Caki2 (cell line): ENCODE results near the gene EARS2. TPM values are rescaled to one million over a fixed set of nuclear protein-coding genes. Genes with fewer than 3 reads are reported as not detected.
"Not testable (repeated sequence)": the region's sequence is repeated elsewhere in the genome, so short reads cannot be mapped to it uniquely, and the experiment has no call there.

Source experiments
- DNase-seq: peaks from one replicate; pipeline ENCODE4 v3.0.0-alpha.2; 2015; ENCODE audit warnings: low read depth
- in situ Hi-C: cut with HindIII; loops from 2 replicates; pipeline ENCODE4 v1.10.0; 2016; ENCODE audit warnings: low sequenced_read_pairs, low pct_unique_long_range_greater_than_20kb, mixed read lengths
- total RNA-seq: library from RNA; depleted of rRNA; stranded (reverse); fragments of >200 nt; shearing (Covaris generic); gene quantifications from 2 replicates; pipeline ENCODE4 v1.2.3, GENCODE V29; 2014; ENCODE audit warnings: low replicate concordance; rRNA removed

The EARS2 gene
- total RNA-seq: 32.9 and 108 TPM in 2 replicates

GRCh38 chr16:23556881-23557778, at the start of gene EARS2, which contains the start of gene UBFD1:
Gene EARS2 (minus strand): TSS chr16:23557350. CDS start chr16:23557343, 7 bp downstream.
Gene UBFD1 (plus strand): TSS chr16:23557727. CDS start chr16:23557743, 16 bp downstream.
- peak; percentile 100 for DNase-seq
- in situ Hi-C loops: no loop called here

GRCh38 chr16:23597003-23597756, 40.0 kb upstream of the EARS2 start:
- in situ Hi-C loops: no loop called here
- DNase-seq: peak; percentile 64

GRCh38 chr16:23595951-23596720, 39.0 kb upstream of the EARS2 start, which contains the start of gene NDUFAB1:
Gene NDUFAB1 (minus strand): TSS chr16:23596316. CDS start chr16:23596290, 26 bp downstream.
- peak; percentile 88 for DNase-seq
- in situ Hi-C loops: no loop called here

- peak; percentile 24 for DNase-seq
- in situ Hi-C loops: no loop called here
These were observed 38.2 kb upstream of the EARS2 start for GRCh38 chr16:23595246-23595950.

- DNase-seq: no peak
- in situ Hi-C loops: no loop called here
These were observed 37.0 kb upstream of the EARS2 start for GRCh38 chr16:23594186-23594585.

GRCh38 chr16:23590181-23590580, 33.0 kb upstream of the EARS2 start:
- in situ Hi-C loops: no loop called here

GRCh38 chr16:23587726-23588125, 30.6 kb upstream of the EARS2 start:
- in situ Hi-C loops: no loop called here
- DNase-seq: no peak

More at GRCh38 chr16:23590181-23590580, 33.0 kb upstream of the EARS2 start:
- DNase-seq: no peak

- no peak for DNase-seq
- in situ Hi-C loops: no loop called here
These were observed 27.3 kb upstream of the EARS2 start for GRCh38 chr16:23584186-23585076.

- in situ Hi-C loops: not testable (repeated sequence)
These were observed 26.1 kb upstream of the EARS2 start for GRCh38 chr16:23583271-23583670.

GRCh38 chr16:23581764-23582163, 24.6 kb upstream of the EARS2 start:
- DNase-seq: no peak
- in situ Hi-C loops: no loop called here

More at GRCh38 chr16:23583271-23583670, 26.1 kb upstream of the EARS2 start:
- DNase-seq: not testable (repeated sequence)

- no peak for DNase-seq
- in situ Hi-C loops: no loop called here
These were observed 23.2 kb upstream of the EARS2 start for GRCh38 chr16:23580391-23580790.

- no peak for DNase-seq
- in situ Hi-C loops: no loop called here
These were observed 22.2 kb upstream of the EARS2 start for GRCh38 chr16:23579371-23579770.

- in situ Hi-C loops: no loop called here
- no peak for DNase-seq
These were observed 21.1 kb upstream of the EARS2 start for GRCh38 chr16:23578101-23578830.

- in situ Hi-C loops: no loop called here
These were observed 20.3 kb upstream of the EARS2 start for GRCh38 chr16:23577493-23577892.

GRCh38 chr16:23575834-23576233, 18.7 kb upstream of the EARS2 start:
- in situ Hi-C loops: no loop called here
- no peak for DNase-seq

More at GRCh38 chr16:23577493-23577892, 20.3 kb upstream of the EARS2 start:
- DNase-seq: no peak

GRCh38 chr16:23573817-23574216, 16.7 kb upstream of the EARS2 start:
- DNase-seq: no peak
- in situ Hi-C loops: no loop called here
